Measurements from ENCODE around the gene SYTL3. TPM values are rescaled to one million over a fixed set of nuclear protein-coding genes. Genes with fewer than 3 reads are reported as not detected.

SYTL3 gene
- total RNA-seq, 4 donors from 2014 or later = 4.8 to 23.1 (median 11.3) TPM

- Histone ChIP-seq H3K27me3 (no peaks in the 10 kb centered on the region), H3K9me3 (no peaks in the 10 kb centered on the region), H3K4me3 (no peak overlapping the region), H3K27ac (peak overlapping the region in 1 of 4 donors; percentile 55), H3K4me1 (peaks cover 0 to 16% (median 0%) of the 10 kb centered on the region in 4 donors), H3K36me3 (no peaks in the 10 kb centered on the region)
- TF ChIP-seq POLR2A (IDR thresholded peaks at IDR 0.05) (no peak), CTCF (IDR thresholded peaks at IDR 0.05) (no peak)
- no peak for DNase-seq
Observed at GRCh38 chr6:158662607-158662953, 12.7 kb downstream of the SYTL3 start.

GRCh38 chr6:158662954-158663624 is 13.2 kb downstream of the SYTL3 start:
- H3K9me3 ChIP-seq = no peaks in the 10 kb centered on the region
- H3K27ac ChIP-seq = peak overlapping the region in 3 of 4 donors; percentile 4 to 61 (median 55)
- DNase-seq = no peak
- no peaks in the 10 kb centered on the region for H3K36me3 ChIP-seq
- H3K27me3 ChIP-seq = no peaks in the 10 kb centered on the region
- TF ChIP-seq CTCF (IDR thresholded peaks at IDR 0.05) (no peak), POLR2A (IDR thresholded peaks at IDR 0.05) (no peak)
- H3K4me1 ChIP-seq = peaks cover 0 to 16% (median 0%) of the 10 kb centered on the region in 4 donors
- peak overlapping the region in 1 of 4 donors; percentile 6 for H3K4me3 ChIP-seq

GRCh38 chr6:158663625-158664165 is 13.8 kb downstream of the SYTL3 start:
- Histone ChIP-seq H3K4me3 (peak overlapping the region in 1 of 4 donors; percentile 6), H3K27me3 (no peaks in the 10 kb centered on the region), H3K36me3 (no peaks in the 10 kb centered on the region), H3K27ac (peak overlapping the region in 3 of 4 donors; percentile 4 to 61 (median 55)), H3K4me1 (peaks cover 0 to 16% (median 0%) of the 10 kb centered on the region in 4 donors), H3K9me3 (no peaks in the 10 kb centered on the region)
- no peak for DNase-seq
- no peak for TF ChIP-seq POLR2A (IDR thresholded peaks at IDR 0.05)
- TF ChIP-seq CTCF (IDR thresholded peaks at IDR 0.05) = no peak

- Histone ChIP-seq H3K4me3 (no peak overlapping the region), H3K27ac (no peak overlapping the region), H3K27me3 (no peaks in the 10 kb centered on the region), H3K36me3 (no peaks in the 10 kb centered on the region), H3K9me3 (no peaks in the 10 kb centered on the region), H3K4me1 (peaks cover 0 to 16% (median 0%) of the 10 kb centered on the region in 4 donors)
- TF ChIP-seq POLR2A (IDR thresholded peaks at IDR 0.05) = no peak
- TF ChIP-seq CTCF (IDR thresholded peaks at IDR 0.05) = no peak
- DNase-seq = no peak
Observed at GRCh38 chr6:158665332-158665731, 15.5 kb downstream of the SYTL3 start.

- H3K27ac ChIP-seq = peak overlapping the region; percentile 30 to 61 (median 38)
- no peak overlapping the region for H3K4me3 ChIP-seq
- no peaks in the 10 kb centered on the region for H3K27me3 ChIP-seq
- DNase-seq = no peak
- no peak for TF ChIP-seq POLR2A (IDR thresholded peaks at IDR 0.05)
- TF ChIP-seq CTCF (IDR thresholded peaks at IDR 0.05) = no peak
- no peaks in the 10 kb centered on the region for H3K36me3 ChIP-seq
- peaks cover 0 to 16% (median 0%) of the 10 kb centered on the region in 4 donors for H3K4me1 ChIP-seq
- H3K9me3 ChIP-seq = no peaks in the 10 kb centered on the region
Observed at GRCh38 chr6:158666628-158667359, 16.9 kb downstream of the SYTL3 start.

Measured in Peyer's patch (tissue), 4 donors.